HepG2 (cell line): Measurements from ENCODE around the gene NCOR2. TPM values are rescaled to one million over a fixed set of nuclear protein-coding genes. Genes with fewer than 3 reads are reported as not detected.

ENCODE experiments used
- KDM4B ChIP-seq: sonication (generic); formaldehyde crosslinking; IDR thresholded peaks from 2 replicates; pipeline ENCODE4 v1.4.0; 2020; ENCODE audit warnings: missing genetic modification reagents
- SOX13 ChIP-seq, 3 experiments: fragments of 450-650 bp in 1 of 3; sonication (generic) in 1 of 3; formaldehyde crosslinking in 1 of 3; IDR thresholded peaks in 2 of 3; conservative IDR thresholded peaks in 1 of 3; 2 replicates each; pipeline versions ENCODE4 v1.5.0 to v1.6.1; 2016 to 2020; ENCODE audit warnings: antibody characterized with exemption in 1 of 3, mild to moderate bottlenecking in 1 of 3, missing compliant biosample characterization in 1 of 3, missing genetic modification reagents in 1 of 3, moderate library complexity in 1 of 3
- SP2 ChIP-seq: sonication (generic); formaldehyde crosslinking; IDR thresholded peaks from 2 replicates; pipeline ENCODE4 v1.5.1; 2020; ENCODE audit warnings: mild to moderate bottlenecking, missing genetic modification reagents
- SPEN ChIP-seq: sonication (generic); formaldehyde crosslinking; IDR thresholded peaks from 2 replicates; pipeline ENCODE4 v1.5.1; 2020; ENCODE audit warnings: low read depth, mild to moderate bottlenecking, missing genetic modification reagents
- ZNF558 ChIP-seq: sonication (generic); formaldehyde crosslinking; IDR thresholded peaks from 2 replicates; pipeline ENCODE4 v1.9.0; 2022; ENCODE audit warnings: mild to moderate bottlenecking, missing genetic modification reagents, borderline replicate concordance
- polyA plus RNA-seq, 8 experiments: library from polyadenylated mRNA; depleted of rRNA in 3 of 8; stranded (reverse) in 7 of 8; unstranded in 1 of 8; fragments of >200 nt; fragmentation: Illumina TruSeq in 4 of 8; extraction: Trizol in 4 of 8; gene quantifications; 2 replicates each; pipeline versions ENCODE4 v1.2.1 to v1.2.3, GENCODE V29; 2011 to 2016; ENCODE audit warnings: low read depth in 4 of 8, missing spikeins in 1 of 8, mixed read lengths in 1 of 8; ENCODE audit not compliant: insufficient read depth in 1 of 8
- total RNA-seq, 5 experiments: library from RNA; depleted of rRNA; stranded (reverse); fragments of >200 nt; fragmentation: Illumina TruSeq; extraction: Trizol; gene quantifications; 2 replicates each; pipeline ENCODE4 v1.2.3, GENCODE V29; 2016; ENCODE audit warnings: low read depth in 1 of 5
- TF ChIP-seq, protein P1 (sequence below): sonication (generic); formaldehyde crosslinking; IDR thresholded peaks from one replicate; pipeline ENCODE4 v1.5.1; 2020; ENCODE audit warnings: mild to moderate bottlenecking, missing genetic modification reagents; ENCODE audit errors: not compliant biosample characterization
- TF ChIP-seq, protein P2 (sequence below): sonication (generic); formaldehyde crosslinking; IDR thresholded peaks from 2 replicates; pipeline ENCODE4 v1.9.0; 2021; ENCODE audit warnings: missing genetic modification reagents, borderline replicate concordance

The NCOR2 gene
- total and polyA plus RNA-seq, 2 of the 13 experiments (the other 11 are each of a cell fraction or from before 2014, with no cell fraction given), result 4.5 to 5.7 TPM

DNA sequence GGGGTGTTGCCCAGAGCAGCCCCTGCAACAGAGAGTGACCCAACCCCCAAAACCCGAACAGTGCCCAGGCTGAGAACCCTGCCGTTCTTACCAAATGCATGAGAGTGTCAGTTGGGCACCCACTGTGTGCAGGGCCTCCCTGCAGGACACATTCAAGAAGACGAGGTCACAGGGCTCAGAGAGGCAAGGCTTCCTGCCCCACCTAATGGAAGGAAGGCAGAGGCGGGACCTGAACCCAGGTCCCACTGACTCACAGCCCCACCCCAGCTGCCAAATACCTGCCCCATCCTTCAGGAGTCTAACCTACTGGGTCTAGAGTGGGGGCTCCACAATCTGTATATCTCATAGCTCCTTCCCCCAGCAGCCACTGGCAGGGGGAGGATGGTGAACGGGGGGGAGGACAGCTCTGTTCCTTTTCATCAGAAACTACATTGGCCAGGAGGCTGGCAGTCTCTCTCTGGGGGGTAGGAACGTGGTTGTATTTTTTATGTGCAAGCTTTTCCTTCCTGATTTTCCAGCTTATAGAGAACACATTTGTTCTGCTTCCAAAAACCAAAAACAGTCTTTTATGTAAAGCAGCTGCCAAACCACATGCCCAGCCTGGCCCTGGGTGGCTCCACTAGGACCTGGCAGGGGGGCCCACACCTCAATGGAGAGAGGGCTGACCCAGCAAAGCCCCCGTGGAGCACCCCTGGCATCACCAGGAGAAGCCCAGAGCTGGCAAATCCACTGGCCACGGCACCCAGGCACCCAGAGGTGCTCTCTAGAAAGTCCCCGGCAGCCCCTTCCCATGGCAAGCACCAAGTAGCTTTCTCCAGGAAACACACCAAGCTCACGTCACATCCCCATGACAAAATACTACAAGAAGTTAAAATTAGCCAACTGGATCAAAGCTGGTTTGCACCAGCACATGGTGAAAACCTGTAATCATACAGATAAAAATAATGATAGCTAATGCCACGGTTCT lies 17.0 kb downstream of the NCOR2 start (continued):
- TF ChIP-seq, protein P1, sequence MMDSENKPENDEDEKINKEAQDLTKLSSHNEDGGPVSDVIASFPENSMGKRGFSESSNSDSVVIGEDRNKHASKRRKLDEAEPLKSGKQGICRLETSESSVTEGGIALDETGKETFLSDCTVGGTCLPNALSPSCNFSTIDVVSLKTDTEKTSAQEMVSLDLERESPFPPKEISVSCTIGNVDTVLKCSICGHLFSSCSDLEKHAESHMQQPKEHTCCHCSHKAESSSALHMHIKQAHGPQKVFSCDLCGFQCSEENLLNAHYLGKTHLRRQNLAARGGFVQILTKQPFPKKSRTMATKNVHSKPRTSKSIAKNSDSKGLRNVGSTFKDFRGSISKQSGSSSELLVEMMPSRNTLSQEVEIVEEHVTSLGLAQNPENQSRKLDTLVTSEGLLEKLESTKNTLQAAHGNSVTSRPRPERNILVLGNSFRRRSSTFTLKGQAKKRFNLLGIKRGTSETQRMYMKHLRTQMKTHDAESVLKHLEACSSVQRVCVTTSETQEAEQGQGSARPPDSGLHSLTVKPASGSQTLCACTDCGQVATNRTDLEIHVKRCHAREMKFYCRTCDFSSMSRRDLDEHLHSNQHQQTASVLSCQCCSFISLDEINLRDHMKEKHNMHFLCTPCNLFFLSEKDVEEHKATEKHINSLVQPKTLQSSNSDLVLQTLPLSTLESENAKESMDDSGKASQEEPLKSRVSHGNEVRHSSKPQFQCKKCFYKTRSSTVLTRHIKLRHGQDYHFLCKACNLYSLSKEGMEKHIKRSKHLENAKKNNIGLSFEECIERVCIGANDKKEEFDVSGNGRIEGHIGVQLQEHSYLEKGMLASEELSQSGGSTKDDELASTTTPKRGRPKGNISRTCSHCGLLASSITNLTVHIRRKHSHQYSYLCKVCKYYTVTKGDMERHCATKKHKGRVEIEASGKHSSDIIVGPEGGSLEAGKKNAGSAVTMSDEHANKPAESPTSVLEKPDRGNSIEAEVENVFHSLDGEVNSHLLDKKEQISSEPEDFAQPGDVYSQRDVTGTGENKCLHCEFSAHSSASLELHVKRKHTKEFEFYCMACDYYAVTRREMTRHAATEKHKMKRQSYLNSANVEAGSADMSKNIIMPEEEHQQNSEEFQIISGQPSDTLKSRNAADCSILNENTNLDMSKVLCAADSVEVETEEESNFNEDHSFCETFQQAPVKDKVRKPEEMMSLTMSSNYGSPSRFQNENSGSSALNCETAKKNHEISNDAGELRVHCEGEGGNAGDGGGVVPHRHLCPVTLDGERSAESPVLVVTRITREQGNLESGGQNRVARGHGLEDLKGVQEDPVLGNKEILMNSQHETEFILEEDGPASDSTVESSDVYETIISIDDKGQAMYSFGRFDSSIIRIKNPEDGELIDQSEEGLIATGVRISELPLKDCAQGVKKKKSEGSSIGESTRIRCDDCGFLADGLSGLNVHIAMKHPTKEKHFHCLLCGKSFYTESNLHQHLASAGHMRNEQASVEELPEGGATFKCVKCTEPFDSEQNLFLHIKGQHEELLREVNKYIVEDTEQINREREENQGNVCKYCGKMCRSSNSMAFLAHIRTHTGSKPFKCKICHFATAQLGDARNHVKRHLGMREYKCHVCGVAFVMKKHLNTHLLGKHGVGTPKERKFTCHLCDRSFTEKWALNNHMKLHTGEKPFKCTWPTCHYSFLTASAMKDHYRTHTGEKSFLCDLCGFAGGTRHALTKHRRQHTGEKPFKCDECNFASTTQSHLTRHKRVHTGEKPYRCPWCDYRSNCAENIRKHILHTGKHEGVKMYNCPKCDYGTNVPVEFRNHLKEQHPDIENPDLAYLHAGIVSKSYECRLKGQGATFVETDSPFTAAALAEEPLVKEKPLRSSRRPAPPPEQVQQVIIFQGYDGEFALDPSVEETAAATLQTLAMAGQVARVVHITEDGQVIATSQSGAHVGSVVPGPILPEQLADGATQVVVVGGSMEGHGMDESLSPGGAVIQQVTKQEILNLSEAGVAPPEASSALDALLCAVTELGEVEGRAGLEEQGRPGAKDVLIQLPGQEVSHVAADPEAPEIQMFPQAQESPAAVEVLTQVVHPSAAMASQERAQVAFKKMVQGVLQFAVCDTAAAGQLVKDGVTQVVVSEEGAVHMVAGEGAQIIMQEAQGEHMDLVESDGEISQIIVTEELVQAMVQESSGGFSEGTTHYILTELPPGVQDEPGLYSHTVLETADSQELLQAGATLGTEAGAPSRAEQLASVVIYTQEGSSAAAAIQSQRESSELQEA (CRISPR knock-in tag), result no peak
- no peak for TF ChIP-seq ZNF558 (CRISPR knock-in tag)
- no peak for TF ChIP-seq SOX13 (IDR thresholded peaks at IDR 0.05)
- no peak for TF ChIP-seq SOX13 (CRISPR knock-in tag; conservative IDR thresholded peaks at IDR 0.05 in 1 of 2, IDR thresholded peaks at IDR 0.05 in 1 of 2)
- no peak for TF ChIP-seq KDM4B (CRISPR knock-in tag)
- TF ChIP-seq SPEN (CRISPR knock-in tag), result no peak
- no peak for TF ChIP-seq SP2 (CRISPR knock-in tag)
- TF ChIP-seq, protein P2, sequence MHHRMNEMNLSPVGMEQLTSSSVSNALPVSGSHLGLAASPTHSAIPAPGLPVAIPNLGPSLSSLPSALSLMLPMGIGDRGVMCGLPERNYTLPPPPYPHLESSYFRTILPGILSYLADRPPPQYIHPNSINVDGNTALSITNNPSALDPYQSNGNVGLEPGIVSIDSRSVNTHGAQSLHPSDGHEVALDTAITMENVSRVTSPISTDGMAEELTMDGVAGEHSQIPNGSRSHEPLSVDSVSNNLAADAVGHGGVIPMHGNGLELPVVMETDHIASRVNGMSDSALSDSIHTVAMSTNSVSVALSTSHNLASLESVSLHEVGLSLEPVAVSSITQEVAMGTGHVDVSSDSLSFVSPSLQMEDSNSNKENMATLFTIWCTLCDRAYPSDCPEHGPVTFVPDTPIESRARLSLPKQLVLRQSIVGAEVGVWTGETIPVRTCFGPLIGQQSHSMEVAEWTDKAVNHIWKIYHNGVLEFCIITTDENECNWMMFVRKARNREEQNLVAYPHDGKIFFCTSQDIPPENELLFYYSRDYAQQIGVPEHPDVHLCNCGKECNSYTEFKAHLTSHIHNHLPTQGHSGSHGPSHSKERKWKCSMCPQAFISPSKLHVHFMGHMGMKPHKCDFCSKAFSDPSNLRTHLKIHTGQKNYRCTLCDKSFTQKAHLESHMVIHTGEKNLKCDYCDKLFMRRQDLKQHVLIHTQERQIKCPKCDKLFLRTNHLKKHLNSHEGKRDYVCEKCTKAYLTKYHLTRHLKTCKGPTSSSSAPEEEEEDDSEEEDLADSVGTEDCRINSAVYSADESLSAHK (CRISPR knock-in tag), result no peak
